HEK293 (cell line): Measurements from ENCODE around the gene KRTAP10-12.

Experiments used
- CTCF ChIA-PET: fragments of 350-600 bp; formaldehyde crosslinking; extraction: SDS; loops from one replicate; lab custom pipeline; 2021; ENCODE audit warnings: antibody characterized with exemption; lab: Yijun Ruan, JAX
- POLR2A ChIA-PET: fragments of 300-600 bp; formaldehyde crosslinking; extraction: SDS; loops from one replicate; lab custom pipeline; 2020; ENCODE audit warnings: antibody characterized with exemption, inconsistent platforms; lab: Yijun Ruan, JAX
- H3K27ac ChIP-seq: fragments of 200-500 bp; sonication (Bioruptor generic); 2 replicates; pipeline ENCODE4 v1.5.1; 2014; ENCODE audit warnings: low read depth, low read length, control low read depth, inconsistent platforms; ENCODE audit errors: extremely low read depth
- H3K36me3 ChIP-seq, 2 experiments: fragments of 200-500 bp in 1 of 2; sonication (Bioruptor generic) in 1 of 2; 1 replicate in 1 of 2; 2 replicates in 1 of 2; pipeline ENCODE4 v1.5.1; 2014 to 2017; ENCODE audit warnings: inconsistent platforms in 2 of 2, low read length in 2 of 2; ENCODE audit not compliant: control insufficient read depth in 2 of 2, insufficient read depth in 1 of 2
- H3K4me1 ChIP-seq: fragments of 200-500 bp; sonication (Bioruptor generic); 2 replicates; pipeline ENCODE4 v1.5.1; 2014; ENCODE audit warnings: mild to moderate bottlenecking, low read length, inconsistent platforms; ENCODE audit not compliant: control insufficient read depth, insufficient read depth
- H3K4me3 ChIP-seq: 2 replicates; pipeline ENCODE4 v1.5.1; 2011; ENCODE audit warnings: low read depth, mild to moderate bottlenecking, control low read depth, low read length, moderate library complexity
- H3K9me3 ChIP-seq: fragments of 200-500 bp; sonication (Bioruptor generic); 2 replicates; pipeline ENCODE4 v1.5.1; 2014; ENCODE audit warnings: low read depth, low read length, inconsistent platforms; ENCODE audit not compliant: control insufficient read depth, insufficient read depth
- ATF2 ChIP-seq: fragments of 450-650 bp; formaldehyde crosslinking; IDR thresholded peaks from 2 replicates; pipeline ENCODE4 v1.5.1; 2016; ENCODE audit warnings: missing biosample characterization, missing genetic modification characterization, low read depth
- BCL11B ChIP-seq: fragments of 450-650 bp; formaldehyde crosslinking; IDR thresholded peaks from 2 replicates; pipeline ENCODE4 v1.5.1; 2016; ENCODE audit warnings: low read depth, missing biosample characterization, missing genetic modification characterization
- GLI2 ChIP-seq: fragments of 450-650 bp; formaldehyde crosslinking; IDR thresholded peaks from 2 replicates; pipeline ENCODE4; 2017; ENCODE audit warnings: missing biosample characterization, missing genetic modification characterization, low read depth, borderline replicate concordance
- KLF1 ChIP-seq: fragments of 450-650 bp; formaldehyde crosslinking; IDR thresholded peaks from 2 replicates; pipeline ENCODE4 v1.5.1; 2016; ENCODE audit warnings: missing biosample characterization, missing genetic modification characterization
- KLF10 ChIP-seq: fragments of 450-650 bp; IDR thresholded peaks from 2 replicates; pipeline ENCODE4 v1.5.1; 2018; ENCODE audit warnings: missing biosample characterization, mild to moderate bottlenecking, missing genetic modification characterization
- PRDM2 ChIP-seq: fragments of 450-650 bp; formaldehyde crosslinking; IDR thresholded peaks from 2 replicates; pipeline ENCODE4 v1.5.1; 2016; ENCODE audit warnings: missing biosample characterization, missing genetic modification characterization, borderline replicate concordance
- ZBTB1 ChIP-seq: fragments of 450-650 bp; formaldehyde crosslinking; IDR thresholded peaks from 2 replicates; pipeline ENCODE4 v1.5.1; 2016; ENCODE audit warnings: missing biosample characterization, missing genetic modification characterization
- ZBTB26 ChIP-seq: fragments of 450-650 bp; formaldehyde crosslinking; optimal IDR thresholded peaks from 2 replicates; pipeline ENCODE3; 2016; ENCODE audit warnings: missing biosample characterization, mild to moderate bottlenecking, missing genetic modification characterization
- ZEB2 ChIP-seq: fragments of 450-650 bp; formaldehyde crosslinking; IDR thresholded peaks from 2 replicates; pipeline ENCODE4 v1.5.1; 2016; ENCODE audit warnings: missing biosample characterization, missing genetic modification characterization
- ZNF10 ChIP-seq: fragments of 450-650 bp; formaldehyde crosslinking; IDR thresholded peaks from 2 replicates; pipeline ENCODE4 v1.5.1; 2017; ENCODE audit warnings: missing biosample characterization, missing genetic modification characterization
- ZNF157 ChIP-seq: fragments of 450-650 bp; formaldehyde crosslinking; IDR thresholded peaks from 2 replicates; pipeline ENCODE4 v1.5.1; 2016; ENCODE audit warnings: missing biosample characterization, missing genetic modification characterization
- ZNF169 ChIP-seq: fragments of 450-650 bp; formaldehyde crosslinking; IDR thresholded peaks from 2 replicates; pipeline ENCODE4 v1.5.1; 2016; ENCODE audit warnings: missing biosample characterization, missing genetic modification characterization
- ZNF302 ChIP-seq: fragments of 450-650 bp; formaldehyde crosslinking; IDR thresholded peaks from 2 replicates; pipeline ENCODE4 v1.5.1; 2016; ENCODE audit warnings: missing biosample characterization, missing genetic modification characterization, low read depth
- ZNF311 ChIP-seq: fragments of 450-650 bp; formaldehyde crosslinking; IDR thresholded peaks from 2 replicates; pipeline ENCODE4 v1.5.1; 2017; ENCODE audit warnings: missing biosample characterization, missing genetic modification characterization, borderline replicate concordance
- ZNF341 ChIP-seq: fragments of 450-650 bp; formaldehyde crosslinking; IDR thresholded peaks from 2 replicates; pipeline ENCODE4; 2016; ENCODE audit warnings: low read depth, missing biosample characterization, missing genetic modification characterization
- ZNF404 ChIP-seq: fragments of 450-650 bp; formaldehyde crosslinking; IDR thresholded peaks from 2 replicates; pipeline ENCODE4 v1.5.1; 2017; ENCODE audit warnings: missing biosample characterization, missing genetic modification characterization
- ZNF426 ChIP-seq: fragments of 450-650 bp; formaldehyde crosslinking; IDR thresholded peaks from 2 replicates; pipeline ENCODE4 v1.5.1; 2017; ENCODE audit warnings: missing biosample characterization, missing genetic modification characterization, mild to moderate bottlenecking, inconsistent platforms, moderate library complexity
- ZNF610 ChIP-seq: fragments of 450-650 bp; formaldehyde crosslinking; IDR thresholded peaks from 2 replicates; pipeline ENCODE4 v1.5.1; 2016; ENCODE audit warnings: missing biosample characterization, missing genetic modification characterization, borderline replicate concordance
- ZNF660 ChIP-seq: fragments of 450-650 bp; IDR thresholded peaks from 2 replicates; pipeline ENCODE4 v1.5.1; 2018; ENCODE audit warnings: missing biosample characterization, mild to moderate bottlenecking, missing genetic modification characterization
- ZNF677 ChIP-seq: fragments of 450-650 bp; IDR thresholded peaks from 2 replicates; pipeline ENCODE4 v1.5.0; 2018; ENCODE audit warnings: missing biosample characterization, mild to moderate bottlenecking, missing genetic modification characterization, moderate library complexity
- ZNF692 ChIP-seq: fragments of 450-650 bp; formaldehyde crosslinking; IDR thresholded peaks from 2 replicates; pipeline ENCODE4 v1.5.1; 2016; ENCODE audit warnings: missing biosample characterization, missing genetic modification characterization
- ZNF791 ChIP-seq: fragments of 450-650 bp; formaldehyde crosslinking; IDR thresholded peaks from 2 replicates; pipeline ENCODE4 v1.5.1; 2016; ENCODE audit warnings: missing biosample characterization, missing genetic modification characterization
- ZNF792 ChIP-seq: fragments of 450-650 bp; formaldehyde crosslinking; IDR thresholded peaks from 2 replicates; pipeline ENCODE4 v1.5.1; 2016; ENCODE audit warnings: missing biosample characterization, missing genetic modification characterization
- ZNF837 ChIP-seq: fragments of 450-650 bp; formaldehyde crosslinking; IDR thresholded peaks from 2 replicates; pipeline ENCODE4 v1.5.1; 2016; ENCODE audit warnings: missing biosample characterization, missing genetic modification characterization
- ZSCAN23 ChIP-seq: fragments of 450-650 bp; formaldehyde crosslinking; IDR thresholded peaks from 2 replicates; pipeline ENCODE4 v1.5.1; 2016; ENCODE audit warnings: missing biosample characterization, missing genetic modification characterization

Gene KRTAP10-12

GRCh38 chr21:44738621-44739020 is 41.6 kb downstream of the KRTAP10-12 start (continued):
- no peak for TF ChIP-seq PRDM2 (tag by site-specific recombination)
- TF ChIP-seq ZEB2: no peak
- TF ChIP-seq ZNF404 (tag by site-specific recombination): no peak
- no peak for TF ChIP-seq ZNF157 (tag by site-specific recombination)
- TF ChIP-seq ZNF692 (tag by site-specific recombination): no peak
- no peak for TF ChIP-seq ZSCAN23

- Histone ChIP-seq H3K36me3 (no peaks in the 10 kb centered on the region), H3K4me1 (no peaks in the 10 kb centered on the region), H3K4me3 (no peak overlapping the region), H3K9me3 (no peaks in the 10 kb centered on the region), H3K27ac (no peak overlapping the region)
- POLR2A ChIA-PET: no interaction called here
- no peak for TF ChIP-seq ZNF791 (tag by site-specific recombination)
- 0 out of 2 replicates have a peak, but pooled peaks have one; percentile 26 for TF ChIP-seq ZNF610 (tag by site-specific recombination)
- CTCF ChIA-PET: interaction anchor here (0.7 to 0.9 kb wide), 2 partner anchors 54 to 229 kb away, joined by 3 to 5 read pairs; no protein-coding TSS in a partner anchor
Observed at GRCh38 chr21:44739316-44739715, 42.3 kb downstream of the KRTAP10-12 start.

GRCh38 chr21:44740742-44741141 is 43.8 kb downstream of the KRTAP10-12 start:
- CTCF ChIA-PET: interaction anchor here (0.6 to 1.3 kb wide), 3 partner anchors 12 to 669 kb away, joined by 4 read pairs; no protein-coding TSS in a partner anchor
- H3K27ac ChIP-seq: no peak overlapping the region
- no peak for TF ChIP-seq ZNF157 (tag by site-specific recombination)
- no peak for TF ChIP-seq ZBTB26 (tag by site-specific recombination)
- no peak for TF ChIP-seq ZNF610 (tag by site-specific recombination)
- no peak for TF ChIP-seq ZNF341 (tag by site-specific recombination)
- no peak for TF ChIP-seq KLF10 (tag by site-specific recombination)
- no peak for TF ChIP-seq ZNF792 (tag by site-specific recombination)
- TF ChIP-seq ZNF10 (tag by site-specific recombination): no peak
- TF ChIP-seq ZNF426: no peak
- no peak for TF ChIP-seq ZNF837 (tag by site-specific recombination)
- TF ChIP-seq ZNF677 (tag by site-specific recombination): no peak
- no peak for TF ChIP-seq BCL11B (tag by site-specific recombination)
- no peak for TF ChIP-seq ZNF169 (tag by site-specific recombination)
- no peak for TF ChIP-seq ATF2 (tag by site-specific recombination)
- no peak for TF ChIP-seq KLF1 (tag by site-specific recombination)
- no peak for TF ChIP-seq ZNF311 (tag by site-specific recombination)
- no peak for TF ChIP-seq ZNF302 (tag by site-specific recombination)
- TF ChIP-seq GLI2 (tag by site-specific recombination): no peak
- TF ChIP-seq ZBTB1 (tag by site-specific recombination): no peak
- no peak for TF ChIP-seq ZNF660 (tag by site-specific recombination)

More at GRCh38 chr21:44740742-44741141, 43.8 kb downstream of the KRTAP10-12 start:
- H3K4me3 ChIP-seq: no peak overlapping the region
- H3K9me3 ChIP-seq: no peaks in the 10 kb centered on the region
- POLR2A ChIA-PET: no interaction called here
- H3K4me1 ChIP-seq: no peaks in the 10 kb centered on the region
- no peaks in the 10 kb centered on the region for H3K36me3 ChIP-seq
